SK-N-SH (cell line): Measurements from ENCODE around the gene ACBD6.
A peak's percentile ranks its signal among the peaks of the same experiment; 100 is the strongest.

Source experiments
- ELF1 ChIP-seq: IDR thresholded peaks from 2 replicates; pipeline ENCODE4 v1.4.0; 2012
- FOXM1 ChIP-seq: IDR thresholded peaks from 2 replicates; pipeline ENCODE4 v1.4.0; 2012; ENCODE audit warnings: low read depth, mild to moderate bottlenecking
- GABPA ChIP-seq: IDR thresholded peaks from 2 replicates; pipeline ENCODE4 v1.4.0; 2012; ENCODE audit warnings: low read depth, mild to moderate bottlenecking
- NFIC ChIP-seq: IDR thresholded peaks from 2 replicates; pipeline ENCODE4 v1.4.0; 2012; ENCODE audit warnings: borderline replicate concordance
- RFX5 ChIP-seq: IDR thresholded peaks from 2 replicates; pipeline ENCODE4 v1.6.1; 2012; ENCODE audit warnings: mild to moderate bottlenecking, improper control_type of control experiment, low read length
- RXRA ChIP-seq: IDR thresholded peaks from 2 replicates; pipeline ENCODE4 v1.4.0; 2012; ENCODE audit warnings: low read depth, mild to moderate bottlenecking, borderline replicate concordance
- SMC3 ChIP-seq: IDR thresholded peaks from 2 replicates; pipeline ENCODE4 v1.6.1; 2012; ENCODE audit warnings: low read depth, low read length, improper control_type of control experiment
- TAF1 ChIP-seq: IDR thresholded peaks from 2 replicates; pipeline ENCODE4 v1.6.1; 2012; ENCODE audit warnings: low read depth, mild to moderate bottlenecking, low read length, moderate library complexity, borderline replicate concordance
- TF ChIP-seq, protein P1 (sequence below): fragments of 200-600 bp; sonication (generic); IDR thresholded peaks from 2 replicates; pipeline ENCODE4 v1.6.1; 2017; ENCODE audit warnings: antibody characterized with exemption, mild to moderate bottlenecking, moderate library complexity
- TF ChIP-seq, protein P2 (sequence below): fragments of 150-350 bp; IDR thresholded peaks from 2 replicates; pipeline ENCODE4 v1.6.1; 2016; ENCODE audit warnings: mild to moderate bottlenecking, low read depth, low read length
- TF ChIP-seq, protein P3 (sequence below): IDR thresholded peaks from 2 replicates; pipeline ENCODE4 v1.4.0; 2012; ENCODE audit warnings: low read depth, borderline replicate concordance

DNA sequence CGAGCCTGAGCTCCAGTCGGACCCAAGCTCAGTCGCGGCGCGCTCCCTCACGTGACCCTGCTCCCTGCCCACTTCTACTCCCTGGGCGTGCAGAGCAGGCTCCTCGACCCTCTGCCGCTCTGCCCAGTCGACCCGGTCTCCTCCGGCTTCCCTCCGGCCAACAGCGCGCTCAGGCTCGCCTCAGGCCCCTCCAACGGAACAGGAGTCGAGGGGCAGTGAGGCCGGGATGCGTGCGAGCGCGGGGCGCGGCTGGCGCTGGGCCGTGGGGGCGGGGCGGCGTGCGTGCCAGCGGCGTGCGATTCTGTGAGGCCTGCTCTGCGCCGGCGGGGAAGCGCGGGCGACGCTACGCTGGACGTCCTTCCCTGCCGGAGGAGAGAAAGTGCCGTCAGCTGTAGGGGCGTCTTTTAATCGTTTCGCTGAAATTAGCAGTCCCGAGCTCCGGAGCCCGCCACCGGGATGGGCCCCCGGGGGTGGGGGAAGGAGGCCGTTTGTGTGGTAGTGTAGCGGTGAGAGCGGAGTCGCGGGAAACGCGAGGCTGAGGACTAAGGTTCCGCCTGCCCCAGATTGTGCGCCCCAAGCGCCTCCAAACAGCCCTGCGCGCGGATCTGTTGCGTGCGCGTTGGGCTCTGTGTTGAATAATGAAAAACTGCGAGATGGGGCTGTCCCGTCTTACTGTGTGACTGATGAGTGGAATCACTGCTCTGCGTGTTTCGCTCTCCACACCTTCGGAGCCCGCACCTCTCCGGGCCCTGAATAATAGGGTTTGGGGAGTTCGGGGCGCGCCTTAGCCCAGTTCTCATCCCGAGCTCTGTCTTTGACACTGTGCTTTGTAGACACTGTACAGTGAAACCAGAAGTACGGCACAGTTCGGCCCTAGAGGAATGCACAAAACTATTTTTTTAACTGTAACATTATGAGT lies at the start of gene ACBD6:
- peak; percentile 44; the same call in 1 of the 2 replicates for TF ChIP-seq GABPA
- TF ChIP-seq RFX5: no peak; the same call in 1 of the 2 replicates
- TF ChIP-seq, protein P1, sequence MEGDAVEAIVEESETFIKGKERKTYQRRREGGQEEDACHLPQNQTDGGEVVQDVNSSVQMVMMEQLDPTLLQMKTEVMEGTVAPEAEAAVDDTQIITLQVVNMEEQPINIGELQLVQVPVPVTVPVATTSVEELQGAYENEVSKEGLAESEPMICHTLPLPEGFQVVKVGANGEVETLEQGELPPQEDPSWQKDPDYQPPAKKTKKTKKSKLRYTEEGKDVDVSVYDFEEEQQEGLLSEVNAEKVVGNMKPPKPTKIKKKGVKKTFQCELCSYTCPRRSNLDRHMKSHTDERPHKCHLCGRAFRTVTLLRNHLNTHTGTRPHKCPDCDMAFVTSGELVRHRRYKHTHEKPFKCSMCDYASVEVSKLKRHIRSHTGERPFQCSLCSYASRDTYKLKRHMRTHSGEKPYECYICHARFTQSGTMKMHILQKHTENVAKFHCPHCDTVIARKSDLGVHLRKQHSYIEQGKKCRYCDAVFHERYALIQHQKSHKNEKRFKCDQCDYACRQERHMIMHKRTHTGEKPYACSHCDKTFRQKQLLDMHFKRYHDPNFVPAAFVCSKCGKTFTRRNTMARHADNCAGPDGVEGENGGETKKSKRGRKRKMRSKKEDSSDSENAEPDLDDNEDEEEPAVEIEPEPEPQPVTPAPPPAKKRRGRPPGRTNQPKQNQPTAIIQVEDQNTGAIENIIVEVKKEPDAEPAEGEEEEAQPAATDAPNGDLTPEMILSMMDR: peak; percentile 21
- TF ChIP-seq ELF1: peak; percentile 5; the same call in 1 of the 2 replicates
- TF ChIP-seq, protein P2, sequence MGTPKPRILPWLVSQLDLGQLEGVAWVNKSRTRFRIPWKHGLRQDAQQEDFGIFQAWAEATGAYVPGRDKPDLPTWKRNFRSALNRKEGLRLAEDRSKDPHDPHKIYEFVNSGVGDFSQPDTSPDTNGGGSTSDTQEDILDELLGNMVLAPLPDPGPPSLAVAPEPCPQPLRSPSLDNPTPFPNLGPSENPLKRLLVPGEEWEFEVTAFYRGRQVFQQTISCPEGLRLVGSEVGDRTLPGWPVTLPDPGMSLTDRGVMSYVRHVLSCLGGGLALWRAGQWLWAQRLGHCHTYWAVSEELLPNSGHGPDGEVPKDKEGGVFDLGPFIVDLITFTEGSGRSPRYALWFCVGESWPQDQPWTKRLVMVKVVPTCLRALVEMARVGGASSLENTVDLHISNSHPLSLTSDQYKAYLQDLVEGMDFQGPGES: no peak
- TF ChIP-seq, protein P3, sequence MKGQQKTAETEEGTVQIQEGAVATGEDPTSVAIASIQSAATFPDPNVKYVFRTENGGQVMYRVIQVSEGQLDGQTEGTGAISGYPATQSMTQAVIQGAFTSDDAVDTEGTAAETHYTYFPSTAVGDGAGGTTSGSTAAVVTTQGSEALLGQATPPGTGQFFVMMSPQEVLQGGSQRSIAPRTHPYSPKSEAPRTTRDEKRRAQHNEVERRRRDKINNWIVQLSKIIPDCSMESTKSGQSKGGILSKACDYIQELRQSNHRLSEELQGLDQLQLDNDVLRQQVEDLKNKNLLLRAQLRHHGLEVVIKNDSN: peak; percentile 98
- TF ChIP-seq NFIC: no peak
- no peak for TF ChIP-seq FOXM1
- no peak for TF ChIP-seq SMC3
- TF ChIP-seq TAF1: peak; percentile 86
- no peak for TF ChIP-seq RXRA
